SJCRH30 (cell line): ENCODE results near the gene ACVR1C. TPM values are rescaled to one million over a fixed set of nuclear protein-coding genes. Genes with fewer than 3 reads are reported as not detected.
"Not testable (repeated sequence)": the region's sequence is repeated elsewhere in the genome, so short reads cannot be mapped to it uniquely, and the experiment has no call there.

Source experiments
- DNase-seq, 2 experiments: peaks; one replicate each; pipeline ENCODE4 v3.0.0-alpha.2; 2015 to 2020
- H3K27ac ChIP-seq: fragments of 250-450 bp; sonication (Bioruptor Pico); 2 replicates; pipeline ENCODE4 v1.5.1; 2020; ENCODE audit warnings: mild to moderate bottlenecking, moderate library complexity
- H3K27me3 ChIP-seq: fragments of 250-450 bp; sonication (Bioruptor Pico); 2 replicates; pipeline ENCODE4 v1.5.1; 2020; ENCODE audit warnings: mild to moderate bottlenecking, moderate library complexity
- H3K36me3 ChIP-seq: fragments of 250-450 bp; sonication (Bioruptor Pico); 2 replicates; pipeline ENCODE4 v1.5.1; 2020; ENCODE audit warnings: mild to moderate bottlenecking, moderate library complexity
- H3K4me1 ChIP-seq: fragments of 250-450 bp; sonication (Bioruptor Pico); 2 replicates; pipeline ENCODE4 v1.5.1; 2020; ENCODE audit warnings: mild to moderate bottlenecking, moderate library complexity
- H3K4me3 ChIP-seq: fragments of 250-450 bp; sonication (Bioruptor Pico); 2 replicates; pipeline ENCODE4 v1.5.1; 2020; ENCODE audit warnings: mild to moderate bottlenecking, moderate library complexity
- H3K9me3 ChIP-seq: fragments of 250-450 bp; sonication (Bioruptor Pico); replicated peaks from 2 replicates; pipeline ENCODE4 v1.5.1; 2020; ENCODE audit warnings: mild to moderate bottlenecking, moderate library complexity
- total RNA-seq: library from RNA; depleted of rRNA; stranded (reverse); fragments of >200 nt; shearing (Covaris generic); gene quantifications from 2 replicates; pipeline ENCODE4 v1.2.3, GENCODE V29; 2014

The ACVR1C gene
- total RNA-seq, 1 experiment from 2014 or later: 3.4 TPM

DNA sequence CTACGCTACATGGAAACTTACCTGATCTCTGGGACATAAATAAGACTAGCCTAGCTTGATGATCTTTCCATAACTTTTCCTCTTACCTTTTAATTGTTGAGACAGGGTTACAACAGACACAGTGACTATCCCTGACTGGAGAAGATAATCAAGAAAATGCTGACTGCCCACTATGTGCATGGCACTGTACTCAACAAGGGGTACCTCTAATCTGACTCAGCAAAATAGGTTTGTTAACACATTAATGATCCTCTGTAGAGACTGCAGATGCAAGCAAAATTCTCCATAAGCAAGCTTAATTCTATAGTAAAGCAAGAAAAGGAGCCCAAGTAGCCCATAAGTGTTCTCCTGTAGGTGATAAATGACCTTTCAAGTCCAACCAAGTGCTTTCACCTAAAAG, 25.5 kb downstream of the ACVR1C start:
- no peak overlapping the region for H3K27ac ChIP-seq
- no peak overlapping the region for H3K4me3 ChIP-seq
- no peaks in the 10 kb centered on the region for H3K27me3 ChIP-seq
- no peaks in the 10 kb centered on the region for H3K36me3 ChIP-seq
- no peaks in the 10 kb centered on the region for H3K9me3 ChIP-seq
- no peak for DNase-seq
- H3K4me1 ChIP-seq: no peaks in the 10 kb centered on the region

DNA sequence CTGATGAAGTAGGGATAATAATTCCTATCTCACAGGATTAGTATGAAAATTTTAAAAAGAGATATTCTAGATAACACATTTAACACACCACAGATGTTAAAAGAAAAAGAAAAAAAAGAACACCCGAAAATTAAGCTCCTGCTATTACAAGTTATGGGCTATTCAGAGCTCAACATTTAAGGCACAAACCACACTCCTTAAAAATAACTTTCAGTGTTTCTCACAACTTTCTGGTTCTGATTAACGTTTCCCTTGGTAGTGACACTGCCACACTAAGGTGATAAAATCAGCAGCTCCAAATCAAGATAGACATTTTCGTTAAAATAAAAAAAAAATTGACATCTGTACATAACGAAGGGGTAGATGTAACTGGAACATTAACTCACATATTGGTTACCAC, 26.9 kb downstream of the ACVR1C start:
- Histone ChIP-seq H3K4me3 (no peak overlapping the region), H3K4me1 (no peaks in the 10 kb centered on the region), H3K9me3 (no peaks in the 10 kb centered on the region), H3K27me3 (no peaks in the 10 kb centered on the region), H3K27ac (no peak overlapping the region), H3K36me3 (no peaks in the 10 kb centered on the region)
- no peak for DNase-seq

DNA sequence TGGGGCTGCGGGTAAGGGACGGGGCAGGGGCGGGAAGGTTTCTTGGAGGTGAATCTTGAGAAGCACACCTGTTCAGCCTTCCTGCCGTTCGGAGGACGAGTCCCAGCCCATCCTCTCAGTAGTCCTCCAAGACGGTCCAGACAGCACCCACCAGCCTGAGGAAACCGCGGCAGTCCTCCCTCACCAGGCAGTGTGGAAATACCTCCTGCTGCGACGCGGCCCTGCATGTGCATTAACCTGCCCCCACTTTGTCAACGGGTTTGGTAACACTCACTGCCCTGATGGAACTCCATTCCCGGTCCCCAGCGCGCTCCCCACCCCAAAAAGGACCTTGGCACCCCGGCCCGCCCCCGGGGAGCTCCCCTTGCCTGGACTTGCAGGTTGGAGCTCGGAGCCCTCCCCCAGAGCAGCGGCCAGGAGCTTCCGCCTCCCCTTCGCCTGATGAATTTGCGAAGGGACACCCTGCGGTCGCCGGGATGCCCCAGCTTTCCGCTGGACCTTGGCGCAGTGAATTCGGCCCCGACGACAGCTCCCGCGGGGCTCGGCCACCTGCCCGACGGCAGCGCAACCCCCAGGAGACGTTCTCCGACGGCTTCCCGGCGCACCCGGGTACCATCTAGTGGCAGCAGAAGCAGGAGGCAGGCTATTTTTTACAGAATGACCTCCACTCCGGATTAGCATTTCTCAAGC, 31.5 kb downstream of the ACVR1C start:
- no peaks in the 10 kb centered on the region for H3K9me3 ChIP-seq
- H3K4me3 ChIP-seq: no peak overlapping the region
- H3K27ac ChIP-seq: no peak overlapping the region
- H3K27me3 ChIP-seq: no peaks in the 10 kb centered on the region
- DNase-seq: no peak
- peaks cover 3% of the 10 kb centered on the region for H3K4me1 ChIP-seq
- H3K36me3 ChIP-seq: no peaks in the 10 kb centered on the region

DNA sequence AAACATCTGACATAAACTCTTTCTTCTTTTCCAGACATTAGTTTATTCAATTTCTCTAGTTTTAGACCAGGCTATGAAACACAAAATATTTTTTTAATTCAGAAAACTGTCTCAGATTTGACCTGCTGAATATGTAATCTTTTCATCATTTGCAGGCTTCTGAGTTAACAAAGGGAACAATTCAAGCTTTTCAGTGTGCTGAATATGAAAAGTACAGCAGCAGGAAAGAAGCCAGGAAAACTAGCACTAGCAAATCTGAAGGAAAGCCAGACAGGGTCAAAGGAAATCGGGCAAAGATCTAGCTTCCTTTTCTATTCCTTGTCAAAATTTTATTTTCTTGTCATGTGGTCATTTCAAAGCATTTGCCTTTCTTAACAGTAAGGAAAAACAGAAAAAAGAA, 35.3 kb downstream of the ACVR1C start:
- no peak for DNase-seq
- no peaks in the 10 kb centered on the region for H3K36me3 ChIP-seq

DNA sequence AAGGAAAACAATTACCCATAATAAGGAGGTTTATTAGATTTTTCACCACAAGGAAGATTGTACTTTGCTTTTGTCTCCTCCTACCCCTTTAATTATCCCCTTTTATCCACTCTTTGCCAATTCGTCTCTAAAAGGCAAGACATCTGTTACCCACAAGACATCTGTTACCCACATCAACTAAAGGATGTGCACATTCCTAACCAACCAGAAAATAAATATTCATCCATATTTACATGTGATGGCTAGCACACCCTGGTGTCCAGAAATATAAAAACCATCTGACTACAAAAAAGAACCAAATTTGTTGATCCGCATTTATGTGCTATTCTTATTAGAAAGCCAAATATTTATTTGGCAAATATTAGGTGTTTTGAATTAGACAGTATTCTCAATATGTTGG, 35.7 kb downstream of the ACVR1C start:
- no peaks in the 10 kb centered on the region for H3K9me3 ChIP-seq
- no peaks in the 10 kb centered on the region for H3K36me3 ChIP-seq
- no peaks in the 10 kb centered on the region for H3K27me3 ChIP-seq
- no peak overlapping the region for H3K27ac ChIP-seq
- DNase-seq: peak in 1 of 2 experiments; percentile 21
- H3K4me3 ChIP-seq: no peak overlapping the region
- H3K4me1 ChIP-seq: peaks cover 3% of the 10 kb centered on the region

More for the DNA sequence above, 35.3 kb downstream of the ACVR1C start:
- Histone ChIP-seq H3K4me1 (peaks cover 3% of the 10 kb centered on the region), H3K27ac (no peak overlapping the region), H3K4me3 (no peak overlapping the region), H3K27me3 (no peaks in the 10 kb centered on the region), H3K9me3 (no peaks in the 10 kb centered on the region)

DNA sequence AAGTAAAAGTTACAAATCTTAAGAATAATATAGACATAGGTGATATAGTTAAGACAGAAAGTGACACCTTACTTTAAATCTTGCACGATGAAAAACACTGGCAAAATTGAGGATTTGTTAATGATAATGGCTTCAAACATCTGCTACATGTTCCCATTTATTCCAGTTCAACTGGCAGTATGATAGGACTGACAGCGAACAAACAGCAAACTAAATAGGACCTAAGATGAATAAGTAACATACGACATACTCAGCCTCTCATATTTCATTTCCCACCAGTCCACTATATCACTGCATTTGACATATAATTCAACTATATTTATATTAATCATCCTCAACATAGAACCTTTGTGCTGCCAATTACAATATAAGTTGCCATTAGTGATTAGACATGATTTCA, 36.3 kb downstream of the ACVR1C start:
- H3K36me3 ChIP-seq: no peaks in the 10 kb centered on the region
- H3K27ac ChIP-seq: no peak overlapping the region
- DNase-seq: no peak
- H3K4me3 ChIP-seq: no peak overlapping the region
- no peaks in the 10 kb centered on the region for H3K9me3 ChIP-seq
- H3K4me1 ChIP-seq: peaks cover 3% of the 10 kb centered on the region
- no peaks in the 10 kb centered on the region for H3K27me3 ChIP-seq

DNA sequence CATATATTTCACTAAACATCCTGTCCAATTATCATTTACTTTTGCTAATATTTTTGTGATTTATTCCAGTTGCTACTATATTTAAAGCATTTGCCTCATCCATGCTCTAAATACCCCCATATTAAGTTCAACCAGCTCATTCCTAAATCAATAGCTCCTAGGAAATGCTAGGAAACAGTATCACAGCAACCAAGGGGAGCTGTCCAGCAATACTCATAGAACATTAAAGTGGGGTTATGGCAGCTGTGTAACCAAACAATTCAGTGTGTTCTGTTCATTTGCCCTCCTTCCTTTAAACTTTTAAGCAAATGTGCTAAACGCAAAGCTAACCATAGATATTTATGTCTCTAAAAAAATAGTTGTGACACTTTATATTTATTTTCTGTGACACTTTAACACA, 41.1 kb downstream of the ACVR1C start:
- H3K27ac ChIP-seq: no peak overlapping the region
- no peaks in the 10 kb centered on the region for H3K36me3 ChIP-seq
- no peaks in the 10 kb centered on the region for H3K27me3 ChIP-seq
- no peak overlapping the region for H3K4me3 ChIP-seq
- DNase-seq: peak in 1 of 2 experiments; percentile 8
- peaks cover under 1% of the 10 kb centered on the region; the same call in 1 of the 2 replicates for H3K4me1 ChIP-seq
- no peaks in the 10 kb centered on the region for H3K9me3 ChIP-seq

DNA sequence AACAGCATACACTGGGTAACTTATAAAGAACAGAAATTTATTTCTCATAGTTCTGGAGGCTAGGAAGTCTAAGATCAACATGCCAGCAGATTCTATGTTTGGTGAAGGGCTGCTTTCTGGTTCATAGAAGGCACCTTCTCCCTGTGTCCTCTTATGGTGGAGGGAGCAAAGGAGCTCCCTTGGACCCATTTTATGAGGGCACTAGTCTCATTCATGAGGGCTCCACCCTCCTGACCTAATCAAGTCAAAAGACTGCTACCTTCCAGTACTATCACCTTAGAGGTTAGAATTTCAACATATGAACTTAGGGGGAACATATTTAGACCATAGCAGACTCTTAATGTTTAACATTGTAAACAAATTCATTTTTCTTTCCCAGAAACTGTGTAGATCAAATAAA, 54.5 kb downstream of the ACVR1C start:
- no peak overlapping the region for H3K4me3 ChIP-seq
- no peaks in the 10 kb centered on the region for H3K36me3 ChIP-seq
- no peaks in the 10 kb centered on the region for H3K27me3 ChIP-seq
- no peak overlapping the region for H3K27ac ChIP-seq
- H3K4me1 ChIP-seq: no peaks in the 10 kb centered on the region
- H3K9me3 ChIP-seq: no peaks in the 10 kb centered on the region
- DNase-seq: no peak

DNA sequence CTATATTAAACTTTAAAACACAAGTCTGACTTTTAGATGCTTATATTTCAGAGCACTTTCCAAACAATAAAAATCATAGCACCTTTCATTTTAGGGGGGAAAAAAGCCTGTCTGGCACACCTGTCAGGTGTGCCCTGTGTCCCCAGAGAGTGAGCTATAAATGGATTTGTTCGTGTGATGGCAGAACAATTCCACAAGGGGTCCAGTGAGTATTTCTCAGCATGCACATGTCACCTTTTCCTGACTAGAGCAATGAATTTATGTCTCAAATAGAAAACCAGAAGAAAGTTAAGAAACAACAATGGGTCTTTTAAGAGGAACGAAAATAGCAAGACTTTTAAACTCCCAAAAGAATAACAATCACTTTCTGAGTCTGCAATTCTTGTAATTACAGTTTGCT, 55.9 kb downstream of the ACVR1C start:
- DNase-seq: peak in 1 of 2 experiments; percentile 30

DNA sequence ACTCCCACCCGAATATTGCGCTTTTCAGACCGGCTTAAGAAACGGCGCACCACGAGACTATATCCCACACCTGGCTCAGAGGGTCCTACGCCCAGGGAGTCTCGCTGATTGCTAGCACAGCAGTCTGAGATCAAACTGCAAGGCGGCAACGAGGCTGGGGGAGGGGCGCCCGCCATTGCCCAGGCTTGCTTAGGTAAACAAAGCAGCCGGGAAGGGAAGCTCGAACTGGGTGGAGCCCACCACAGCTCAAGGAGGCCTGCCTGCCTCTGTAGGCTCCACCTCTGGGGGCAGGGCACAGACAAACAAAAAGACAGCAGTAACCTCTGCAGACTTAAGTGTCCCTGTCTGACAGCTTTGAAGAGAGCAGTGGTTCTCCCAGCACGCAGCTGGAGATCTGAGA, 62.0 kb downstream of the ACVR1C start:
- not testable (repeated sequence) for H3K4me3 ChIP-seq

More for the DNA sequence above, 55.9 kb downstream of the ACVR1C start:
- H3K4me1 ChIP-seq: no peaks in the 10 kb centered on the region
- no peak overlapping the region for H3K27ac ChIP-seq
- H3K4me3 ChIP-seq: no peak overlapping the region
- H3K36me3 ChIP-seq: no peaks in the 10 kb centered on the region
- H3K9me3 ChIP-seq: no peaks in the 10 kb centered on the region
- H3K27me3 ChIP-seq: no peaks in the 10 kb centered on the region

DNA sequence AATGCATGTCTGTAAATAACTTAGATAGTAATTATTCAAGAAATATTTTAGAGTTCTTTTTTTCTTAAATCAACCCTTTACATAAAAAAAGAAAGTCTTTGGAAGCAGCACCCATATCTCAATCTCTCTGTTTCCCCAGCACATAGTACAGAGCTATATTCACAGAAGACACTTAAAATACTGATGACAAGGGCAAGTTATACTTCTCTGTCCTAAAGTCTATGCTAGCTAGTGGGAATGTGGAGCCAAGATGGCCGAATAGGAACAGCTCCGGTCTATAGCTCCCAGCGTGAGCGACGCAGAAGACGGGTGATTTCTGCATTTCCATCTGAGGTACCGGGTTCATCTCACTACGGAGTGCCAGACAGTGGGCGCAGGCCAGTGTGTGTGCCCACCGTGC, 62.6 kb downstream of the ACVR1C start:
- H3K27ac ChIP-seq, H3K9me3 ChIP-seq, DNase-seq, H3K4me1 ChIP-seq, H3K4me3 ChIP-seq, H3K27me3 ChIP-seq, H3K36me3 ChIP-seq: not testable (repeated sequence)

More for the DNA sequence above, 62.0 kb downstream of the ACVR1C start:
- not testable (repeated sequence) for H3K9me3 ChIP-seq, H3K27me3 ChIP-seq, H3K4me1 ChIP-seq, H3K36me3 ChIP-seq, DNase-seq, H3K27ac ChIP-seq

DNA sequence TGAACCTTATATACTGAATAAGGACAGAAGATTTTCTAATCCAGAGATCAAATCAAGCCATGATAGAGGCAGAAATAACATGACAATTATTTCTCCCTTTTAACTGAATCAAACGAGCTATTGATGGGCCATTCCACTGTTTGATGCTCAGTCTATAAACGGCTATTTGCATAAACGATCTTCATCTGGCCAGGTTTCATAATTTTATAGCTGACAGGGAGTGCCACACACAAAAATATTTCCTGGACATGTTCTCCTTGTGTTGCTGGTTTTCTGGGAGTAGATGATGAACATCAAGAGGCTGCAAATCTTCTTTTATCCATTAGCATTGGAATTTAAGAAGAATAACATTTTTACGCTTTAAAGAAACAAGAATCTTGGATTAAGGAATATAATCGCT, 63.1 kb downstream of the ACVR1C start:
- H3K27ac ChIP-seq: no peak overlapping the region
- no peaks in the 10 kb centered on the region for H3K4me1 ChIP-seq
- no peaks in the 10 kb centered on the region for H3K9me3 ChIP-seq
- H3K36me3 ChIP-seq: no peaks in the 10 kb centered on the region
- H3K4me3 ChIP-seq: no peak overlapping the region
- H3K27me3 ChIP-seq: no peaks in the 10 kb centered on the region
- no peak for DNase-seq

DNA sequence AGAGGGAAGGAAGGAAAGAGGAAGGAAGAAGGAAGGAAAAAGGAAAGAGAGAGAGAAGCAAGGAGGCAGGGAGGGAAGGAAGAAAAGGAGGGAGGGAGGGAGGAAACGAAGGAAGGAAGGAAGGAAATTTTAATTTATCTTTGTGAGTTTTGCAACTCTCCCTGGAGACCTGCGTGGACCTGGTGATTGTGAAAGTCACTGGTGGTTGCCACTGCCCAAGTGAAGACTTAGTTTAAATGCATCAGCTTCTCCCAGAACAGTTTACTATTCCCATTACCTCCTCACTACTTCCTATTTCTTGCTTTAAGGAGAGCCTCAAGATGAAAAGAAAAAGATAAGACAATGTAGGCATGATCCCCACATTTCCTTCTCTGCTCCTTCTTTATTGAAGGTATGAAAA, 68.8 kb downstream of the ACVR1C start:
- H3K27me3 ChIP-seq: no peaks in the 10 kb centered on the region
- no peaks in the 10 kb centered on the region for H3K36me3 ChIP-seq
- no peak overlapping the region for H3K27ac ChIP-seq
- H3K9me3 ChIP-seq: no peaks in the 10 kb centered on the region
- no peak for DNase-seq
- no peaks in the 10 kb centered on the region for H3K4me1 ChIP-seq
- H3K4me3 ChIP-seq: no peak overlapping the region

DNA sequence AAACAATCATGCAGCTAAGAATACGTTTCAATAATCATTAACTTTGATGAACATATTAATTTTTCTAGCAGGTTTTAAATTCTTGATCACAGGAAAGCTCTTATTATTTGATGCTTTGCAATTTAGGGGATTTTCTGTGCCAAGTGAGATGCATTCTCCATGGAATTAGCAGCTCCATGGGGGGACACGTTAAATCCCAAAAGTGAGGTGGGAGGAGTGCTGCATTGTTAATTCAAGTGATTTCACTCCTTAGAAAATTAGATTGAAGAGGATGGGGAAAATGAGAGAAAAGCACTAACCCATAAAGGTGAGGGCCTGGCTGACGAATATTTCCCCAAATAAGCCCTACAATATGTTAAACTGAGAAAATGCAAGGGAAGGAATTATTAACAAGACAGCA, 69.2 kb downstream of the ACVR1C start:
- H3K36me3 ChIP-seq: no peaks in the 10 kb centered on the region
- H3K9me3 ChIP-seq: no peaks in the 10 kb centered on the region
- H3K4me3 ChIP-seq: no peak overlapping the region
- H3K27ac ChIP-seq: no peak overlapping the region
- DNase-seq: no peak
- H3K4me1 ChIP-seq: no peaks in the 10 kb centered on the region
- H3K27me3 ChIP-seq: no peaks in the 10 kb centered on the region

DNA sequence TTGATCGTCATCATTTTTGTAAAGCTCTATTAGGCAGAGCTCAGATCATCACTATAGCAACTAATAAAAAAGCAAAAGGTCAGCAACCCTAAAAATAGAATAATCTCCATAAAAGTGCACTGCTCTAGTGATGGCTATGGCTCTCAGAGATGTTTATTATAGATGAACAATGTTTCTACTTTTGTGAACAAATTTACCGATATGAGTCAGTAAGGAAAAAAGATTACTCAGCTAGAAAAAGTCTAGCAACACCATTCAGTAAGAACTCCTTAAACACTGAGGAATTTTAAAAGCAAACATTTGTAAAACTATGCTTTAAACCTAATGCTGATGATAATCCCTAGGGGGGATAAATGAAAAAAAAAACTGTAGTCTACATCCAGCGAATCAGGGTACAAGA, 69.6 kb downstream of the ACVR1C start:
- no peak overlapping the region for H3K4me3 ChIP-seq
- no peaks in the 10 kb centered on the region for H3K27me3 ChIP-seq
- DNase-seq: no peak
- H3K4me1 ChIP-seq: no peaks in the 10 kb centered on the region
- H3K27ac ChIP-seq: no peak overlapping the region
- H3K9me3 ChIP-seq: no peaks in the 10 kb centered on the region
- H3K36me3 ChIP-seq: no peaks in the 10 kb centered on the region

DNA sequence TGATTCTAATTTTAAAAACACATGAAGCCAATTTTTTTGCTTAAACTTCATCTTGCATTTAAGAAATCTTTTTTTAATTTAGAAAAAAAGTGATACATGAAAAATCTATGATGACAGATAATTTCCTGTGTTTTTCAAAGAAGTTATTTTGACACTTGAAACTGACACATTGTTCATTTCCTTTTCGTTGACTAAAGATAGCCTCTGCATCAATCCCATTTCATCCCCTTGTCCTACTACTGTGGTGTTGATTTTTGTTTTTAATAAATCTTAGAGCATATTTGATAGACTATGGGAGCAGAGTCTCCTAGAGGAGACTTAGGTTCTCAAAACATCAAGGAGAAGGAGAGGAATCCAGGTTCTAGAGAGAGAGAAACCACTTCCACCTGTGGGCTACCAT, 70.9 kb downstream of the ACVR1C start:
- H3K36me3 ChIP-seq: no peaks in the 10 kb centered on the region
- H3K27ac ChIP-seq: no peak overlapping the region
- no peaks in the 10 kb centered on the region for H3K9me3 ChIP-seq
- no peak overlapping the region for H3K4me3 ChIP-seq
- no peaks in the 10 kb centered on the region for H3K4me1 ChIP-seq
- DNase-seq: no peak
- no peaks in the 10 kb centered on the region for H3K27me3 ChIP-seq
